Choroid plexus epithelial cell (primary cell): ENCODE data around the gene SAE1.
"Not testable (repeated sequence)": the region's sequence is repeated elsewhere in the genome, so short reads cannot be mapped to it uniquely, and the experiment has no call there.

ENCODE experiments used
- DNase-seq: peaks from one replicate; pipeline ENCODE4 v3.0.0-alpha.2; 2010; ENCODE audit warnings: low read depth
- H3K4me3 ChIP-seq: 2 replicates; pipeline ENCODE4 v1.5.1; 2011; ENCODE audit warnings: low read depth, mild to moderate bottlenecking, control low read depth, low read length, moderate library complexity
- TF ChIP-seq, protein P1 (sequence below): conservative IDR thresholded peaks from 2 replicates; pipeline ENCODE4 v1.5.1; 2011; ENCODE audit warnings: low read depth, mild to moderate bottlenecking, control low read depth, inconsistent platforms, low read length, moderate library complexity

Gene SAE1

DNA sequence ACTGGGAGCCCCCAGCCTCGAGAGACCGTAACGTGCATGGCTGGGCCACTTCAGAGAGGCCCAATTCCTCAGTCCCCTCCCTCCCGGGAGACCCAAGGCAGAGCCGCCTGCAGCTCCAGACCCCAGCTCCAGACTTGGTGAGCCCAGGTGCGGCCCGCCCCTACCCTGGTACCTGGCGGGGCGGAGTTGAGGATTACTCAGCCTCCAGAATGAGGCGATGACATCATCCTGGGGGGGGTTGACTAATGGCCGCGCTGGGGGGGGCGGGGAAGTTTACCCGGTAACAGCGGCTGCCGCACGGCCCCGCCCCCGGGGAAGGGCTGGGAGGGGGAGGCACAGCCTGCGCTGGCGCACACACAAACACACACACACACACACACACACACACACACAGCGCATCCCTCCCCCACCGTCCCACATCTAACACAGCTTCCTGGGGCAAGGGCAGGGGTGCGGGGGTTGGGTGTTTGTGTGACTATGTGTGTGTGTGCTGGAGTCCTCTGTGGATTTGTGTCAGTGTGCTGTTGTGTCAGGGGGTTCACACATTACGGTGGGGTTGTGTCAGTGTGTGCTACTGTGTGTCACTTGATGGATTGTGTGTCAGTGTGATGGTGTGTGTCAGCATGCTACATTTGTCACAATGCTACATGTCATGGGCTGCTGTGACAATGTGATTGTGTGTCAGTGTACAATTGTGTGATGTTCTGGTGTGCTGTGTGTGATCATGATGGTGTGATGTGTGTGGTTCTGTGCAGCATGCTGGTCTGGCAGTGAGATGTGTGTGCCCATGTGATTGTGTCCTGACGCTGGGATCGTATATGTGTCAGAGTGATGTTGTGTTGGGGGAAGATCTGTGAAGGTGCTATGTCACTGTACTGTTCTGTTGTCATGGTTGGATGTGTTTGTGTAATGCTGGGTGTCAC is 110.6 kb downstream of the SAE1 start:
- H3K4me3 ChIP-seq, result no peak overlapping the region
- TF ChIP-seq, protein P1, sequence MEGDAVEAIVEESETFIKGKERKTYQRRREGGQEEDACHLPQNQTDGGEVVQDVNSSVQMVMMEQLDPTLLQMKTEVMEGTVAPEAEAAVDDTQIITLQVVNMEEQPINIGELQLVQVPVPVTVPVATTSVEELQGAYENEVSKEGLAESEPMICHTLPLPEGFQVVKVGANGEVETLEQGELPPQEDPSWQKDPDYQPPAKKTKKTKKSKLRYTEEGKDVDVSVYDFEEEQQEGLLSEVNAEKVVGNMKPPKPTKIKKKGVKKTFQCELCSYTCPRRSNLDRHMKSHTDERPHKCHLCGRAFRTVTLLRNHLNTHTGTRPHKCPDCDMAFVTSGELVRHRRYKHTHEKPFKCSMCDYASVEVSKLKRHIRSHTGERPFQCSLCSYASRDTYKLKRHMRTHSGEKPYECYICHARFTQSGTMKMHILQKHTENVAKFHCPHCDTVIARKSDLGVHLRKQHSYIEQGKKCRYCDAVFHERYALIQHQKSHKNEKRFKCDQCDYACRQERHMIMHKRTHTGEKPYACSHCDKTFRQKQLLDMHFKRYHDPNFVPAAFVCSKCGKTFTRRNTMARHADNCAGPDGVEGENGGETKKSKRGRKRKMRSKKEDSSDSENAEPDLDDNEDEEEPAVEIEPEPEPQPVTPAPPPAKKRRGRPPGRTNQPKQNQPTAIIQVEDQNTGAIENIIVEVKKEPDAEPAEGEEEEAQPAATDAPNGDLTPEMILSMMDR, result no peak
- peak; percentile 84 for DNase-seq

DNA sequence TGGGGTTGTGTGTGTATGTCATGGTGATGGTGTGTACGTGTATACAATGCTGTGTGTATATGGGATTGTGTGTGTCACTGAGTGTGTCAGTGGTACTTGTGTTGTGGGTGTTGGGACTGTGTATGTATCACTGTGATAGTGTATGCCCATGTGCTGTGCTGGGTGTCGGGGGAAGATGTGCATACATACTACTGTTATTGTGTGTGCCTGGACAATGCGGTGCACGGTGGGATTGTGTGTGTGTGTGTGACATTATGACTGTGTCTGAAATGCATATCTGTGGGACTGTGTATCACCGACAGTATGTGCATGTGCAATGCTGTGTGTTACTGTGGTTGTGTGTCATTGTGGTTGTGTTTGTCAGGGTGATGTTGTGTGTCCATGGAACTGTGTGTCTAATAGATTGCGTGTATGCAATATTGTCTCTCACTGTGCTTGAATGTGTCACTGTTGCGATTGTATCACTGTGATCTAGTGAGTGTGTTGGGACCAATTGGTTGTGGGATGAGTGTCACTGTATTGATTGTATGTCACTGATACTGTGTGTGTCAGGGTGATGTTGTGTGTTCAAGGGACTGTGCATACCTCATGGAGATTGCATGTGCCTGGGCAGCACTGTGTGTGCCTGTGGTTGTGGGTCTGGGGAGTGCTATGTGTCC is 111.4 kb downstream of the SAE1 start:
- no peak for DNase-seq
- no peak overlapping the region for H3K4me3 ChIP-seq
- TF ChIP-seq, protein P1, result no peak

DNA sequence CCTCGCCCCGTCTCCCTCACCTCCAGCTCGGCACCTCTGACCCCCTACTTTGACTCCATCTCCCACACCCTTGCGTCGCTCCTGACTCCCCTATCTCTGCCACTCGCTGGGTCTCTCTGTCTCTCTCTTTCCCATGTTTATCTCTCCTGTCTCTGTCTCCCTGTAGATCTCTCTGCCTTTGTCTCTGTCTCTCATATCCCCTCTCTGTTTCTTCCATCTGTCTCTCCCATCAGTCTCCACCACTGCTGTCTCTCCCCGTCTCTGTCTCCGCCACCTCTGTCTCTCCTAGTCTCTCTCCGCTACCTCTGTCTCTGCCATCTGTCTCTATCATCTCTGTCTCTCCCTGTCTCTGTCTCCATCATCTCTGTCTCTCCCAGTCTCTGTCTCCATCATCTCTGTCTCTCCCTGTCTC is 112.7 kb downstream of the SAE1 start:
- TF ChIP-seq, protein P1, result no peak
- no peak for DNase-seq
- peak overlapping the region; percentile 43 for H3K4me3 ChIP-seq

- TF ChIP-seq, protein P1, result peak; percentile 79
- DNase-seq, result peak; percentile 99
- peak overlapping the region; percentile 46 for H3K4me3 ChIP-seq
These were observed 113.3 kb downstream of the SAE1 start for GRCh38 chr19:47243776-47244547.

DNA sequence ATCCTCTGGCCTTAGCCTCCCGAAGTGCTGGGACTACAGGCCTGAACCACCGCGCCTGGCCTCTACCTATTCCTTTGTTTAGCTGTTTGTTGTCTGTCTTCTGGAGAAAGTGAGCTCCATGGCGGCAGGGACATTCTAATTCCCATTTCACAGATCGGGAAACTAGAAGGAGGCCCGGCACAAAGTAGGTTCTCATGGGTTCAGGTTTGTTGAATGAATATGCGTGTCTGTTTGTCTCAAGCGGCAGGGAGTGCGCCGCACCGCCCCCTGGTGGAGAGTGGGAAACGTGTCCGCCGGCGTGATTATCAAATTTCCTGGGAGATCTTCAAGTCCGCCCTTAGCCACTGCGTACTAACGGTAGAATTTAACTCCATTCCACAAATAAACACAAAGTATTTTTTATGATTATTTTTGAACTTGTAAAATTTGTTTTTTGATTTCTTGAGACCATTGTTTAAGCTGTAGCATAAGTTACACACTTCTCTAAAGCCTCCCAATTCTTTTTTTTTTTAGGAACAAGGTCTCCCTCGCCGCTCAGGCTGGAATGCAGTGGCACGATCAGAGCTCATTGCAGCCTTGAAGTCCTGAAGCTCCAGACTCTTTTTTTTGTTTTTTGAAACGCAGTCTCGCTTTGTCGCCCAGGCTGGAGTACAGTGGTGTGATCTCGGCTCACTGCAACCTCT is 116.8 kb downstream of the SAE1 start:
- TF ChIP-seq, protein P1, result peak; percentile 92
- peak; percentile 88 for DNase-seq
- no peak overlapping the region for H3K4me3 ChIP-seq

DNA sequence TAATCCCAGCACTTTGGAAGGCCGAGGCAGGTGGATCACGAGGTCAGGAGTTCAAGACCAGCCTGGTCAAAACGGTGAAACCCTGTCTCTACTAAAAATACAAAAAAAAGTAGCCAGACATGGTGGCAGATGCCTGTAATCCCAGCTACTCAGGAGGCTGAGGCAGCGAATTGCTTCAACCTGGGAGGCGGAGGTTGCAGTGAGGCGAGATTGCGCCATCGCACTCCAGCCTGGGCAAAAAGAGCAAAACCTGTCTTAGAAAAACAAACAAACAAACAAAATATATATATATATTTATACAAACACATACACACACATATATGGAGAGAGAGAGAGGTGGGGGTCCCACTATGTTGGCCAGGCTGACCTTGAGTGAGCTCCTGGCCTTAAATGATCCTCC is 122.4 kb downstream of the SAE1 start:
- H3K4me3 ChIP-seq, DNase-seq: not testable (repeated sequence)
